NCI-H128 (cell line): ENCODE measurements around the gene MRPL36.

Experiments used
- DNase-seq: peaks from one replicate; lab custom pipeline; 2025; ENCODE audit not compliant: unreplicated experiment; lab: John Stamatoyannopoulos, UW

The MRPL36 gene

GRCh38 chr5:1765880-1766235, 33.8 kb downstream of the MRPL36 start:
- DNase-seq = no peak

- no peak for DNase-seq
Measured at GRCh38 chr5:1765141-1765879, 34.3 kb downstream of the MRPL36 start.

- no peak for DNase-seq
Measured at GRCh38 chr5:1764606-1764960, 35.1 kb downstream of the MRPL36 start.

DNA sequence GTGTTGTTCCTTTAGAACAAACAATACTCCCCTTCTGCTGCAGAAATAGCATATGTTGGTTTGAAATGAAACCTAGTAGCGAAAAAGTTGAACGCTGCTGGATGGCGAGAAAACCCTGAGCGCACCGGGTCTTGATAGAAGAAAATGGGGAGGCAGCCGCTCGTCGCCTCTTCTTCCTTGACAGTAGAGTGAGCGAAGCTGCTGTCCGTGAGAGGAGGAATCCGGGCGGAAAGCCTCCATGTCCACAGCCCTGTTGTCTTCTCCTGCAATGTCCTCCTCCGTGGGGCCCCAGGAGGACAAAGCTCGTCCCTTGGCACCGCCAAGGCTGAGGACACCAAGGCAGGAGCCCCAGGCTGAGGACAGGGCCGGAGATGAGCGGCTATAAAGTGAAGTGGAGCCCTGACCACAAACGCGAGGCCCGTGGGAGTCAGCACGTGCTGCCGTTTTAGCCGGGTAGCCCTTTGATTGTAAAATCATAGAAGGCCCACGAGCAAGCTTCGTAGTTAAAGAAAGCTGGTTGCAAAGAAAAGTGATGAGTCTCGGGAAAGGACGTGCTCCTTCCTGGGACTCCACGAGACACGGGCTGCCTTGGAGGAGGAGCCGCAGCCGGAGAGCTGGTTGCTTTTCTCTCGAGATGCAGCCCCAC, 35.6 kb downstream of the MRPL36 start:
- DNase-seq = no peak

DNA sequence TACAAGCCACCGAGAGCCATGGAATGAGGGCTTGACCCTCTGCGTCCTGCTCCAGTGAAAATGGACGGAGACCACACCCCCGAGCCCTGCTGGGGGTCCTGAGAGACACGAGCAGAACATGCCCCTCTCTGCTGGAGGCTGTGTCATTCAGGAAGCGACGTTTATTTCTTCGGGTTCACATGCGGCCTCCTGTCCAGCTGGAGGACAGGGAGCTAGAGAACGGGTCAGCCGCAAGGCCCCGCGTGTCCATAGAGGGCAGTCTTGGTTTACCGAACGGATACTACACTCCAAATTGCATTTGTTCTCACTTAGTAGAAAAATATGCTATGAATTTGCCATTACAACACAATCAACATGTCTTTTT, 36.1 kb downstream of the MRPL36 start:
- DNase-seq = no peak

- no peak for DNase-seq
Measured at GRCh38 chr5:1762883-1763547, 36.6 kb downstream of the MRPL36 start.

DNA sequence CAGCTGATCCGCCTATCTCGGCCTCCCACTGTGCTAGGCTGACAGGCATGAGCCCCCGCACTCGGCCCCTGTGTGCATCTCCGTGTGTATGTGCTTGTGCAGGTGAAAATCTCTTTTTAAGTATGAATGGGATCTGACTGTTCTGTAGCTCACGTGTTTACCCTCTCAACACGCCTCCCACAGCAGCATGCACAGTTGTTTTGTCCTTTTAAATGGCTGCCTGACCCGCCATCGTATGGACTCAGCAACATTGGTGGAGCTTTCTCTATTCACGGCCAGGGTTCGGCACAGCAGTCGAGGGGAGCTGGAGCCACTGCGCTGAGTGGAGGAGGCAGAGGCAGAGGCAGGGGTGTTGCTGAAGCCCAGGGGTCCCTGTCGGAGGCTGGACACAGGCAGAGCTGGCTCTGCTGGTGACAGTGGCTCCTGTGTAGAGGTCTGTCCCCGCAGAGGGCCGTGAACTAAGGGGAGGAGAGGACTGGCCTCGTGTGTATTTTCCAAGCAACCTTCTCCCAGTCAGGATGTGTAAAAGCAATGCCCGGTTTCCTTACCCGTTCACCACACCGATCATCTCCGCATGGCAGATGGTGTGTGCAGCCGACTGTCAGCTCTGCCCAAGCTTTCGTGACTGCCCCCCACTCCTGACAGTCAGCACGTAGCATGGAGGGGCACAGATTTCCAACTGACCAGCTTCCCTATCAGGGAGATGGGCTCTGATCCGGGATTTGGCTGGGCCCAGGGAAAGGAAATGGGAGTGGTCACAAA, 37.3 kb downstream of the MRPL36 start:
- no peak for DNase-seq

DNA sequence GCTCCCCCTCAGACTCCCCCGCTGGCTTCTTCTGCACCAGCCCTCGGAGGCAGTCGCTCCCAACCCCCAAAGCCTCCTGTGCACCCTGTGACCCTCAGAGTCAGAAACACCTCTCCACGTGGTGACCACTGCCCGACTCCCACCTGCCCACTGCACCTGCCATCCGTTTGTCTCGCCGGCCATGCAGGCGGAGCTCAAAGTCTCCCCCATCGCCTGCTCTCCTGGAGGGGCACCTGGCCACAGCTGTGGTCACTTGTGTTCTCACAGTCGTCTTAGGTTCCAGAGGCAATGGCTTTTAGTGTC, 38.2 kb downstream of the MRPL36 start:
- DNase-seq = no peak

DNA sequence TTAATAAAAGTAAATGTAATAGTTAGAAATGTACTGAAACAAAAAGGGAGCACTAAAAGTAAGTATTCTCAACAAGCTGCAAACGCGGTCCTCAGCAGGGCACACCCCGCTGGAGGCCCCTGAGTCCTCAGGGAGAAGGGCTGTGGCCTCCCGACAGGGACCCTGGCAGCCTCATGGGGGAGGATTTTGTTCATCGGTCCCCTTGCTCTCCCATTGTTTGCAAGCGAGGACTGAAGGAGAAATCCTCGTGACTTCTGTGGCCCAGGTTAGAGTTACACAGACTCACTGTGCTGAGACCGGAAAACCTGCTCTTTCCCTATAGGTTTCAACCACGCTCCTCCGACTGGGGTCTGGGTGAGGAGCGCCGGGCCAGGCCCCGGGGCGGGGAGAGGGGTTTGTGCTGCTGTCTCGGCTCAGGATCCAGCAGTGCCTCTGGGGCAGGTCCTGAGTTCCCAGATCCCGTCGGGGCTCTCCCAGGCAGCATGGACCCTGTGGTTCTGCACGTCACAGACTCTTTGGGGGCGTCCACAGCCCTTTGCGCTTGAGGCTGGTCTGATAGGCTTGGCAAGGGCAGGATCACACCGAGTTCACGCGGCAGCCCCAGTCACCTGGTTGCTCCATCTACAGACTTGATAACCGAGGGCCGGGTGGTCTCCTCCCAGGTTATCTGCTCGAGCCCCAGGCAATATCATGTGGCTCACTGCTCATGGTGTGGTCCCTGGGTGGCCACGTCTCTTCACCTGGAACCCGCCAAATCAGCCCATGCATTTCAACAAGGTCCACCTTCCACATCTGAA, 38.8 kb downstream of the MRPL36 start:
- DNase-seq = no peak

DNA sequence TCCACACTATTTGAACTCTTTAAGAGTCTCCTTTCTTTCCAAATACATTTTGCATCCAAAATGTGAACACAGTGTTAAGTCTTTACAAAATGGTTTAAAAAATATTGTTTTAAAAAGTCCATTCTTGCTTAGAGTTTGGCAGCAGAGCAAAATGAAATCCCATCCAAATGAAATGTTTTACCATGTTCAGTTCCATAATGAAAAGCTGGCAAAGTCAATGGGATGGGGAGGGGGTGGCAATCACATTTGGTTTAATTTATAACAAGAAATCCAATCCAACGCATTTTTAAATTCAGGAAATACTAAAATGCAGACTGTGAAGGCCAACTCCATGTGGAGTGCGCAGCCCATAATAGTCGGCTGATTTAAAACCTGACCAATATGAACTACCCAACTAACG, 39.4 kb downstream of the MRPL36 start:
- DNase-seq = no peak

DNA sequence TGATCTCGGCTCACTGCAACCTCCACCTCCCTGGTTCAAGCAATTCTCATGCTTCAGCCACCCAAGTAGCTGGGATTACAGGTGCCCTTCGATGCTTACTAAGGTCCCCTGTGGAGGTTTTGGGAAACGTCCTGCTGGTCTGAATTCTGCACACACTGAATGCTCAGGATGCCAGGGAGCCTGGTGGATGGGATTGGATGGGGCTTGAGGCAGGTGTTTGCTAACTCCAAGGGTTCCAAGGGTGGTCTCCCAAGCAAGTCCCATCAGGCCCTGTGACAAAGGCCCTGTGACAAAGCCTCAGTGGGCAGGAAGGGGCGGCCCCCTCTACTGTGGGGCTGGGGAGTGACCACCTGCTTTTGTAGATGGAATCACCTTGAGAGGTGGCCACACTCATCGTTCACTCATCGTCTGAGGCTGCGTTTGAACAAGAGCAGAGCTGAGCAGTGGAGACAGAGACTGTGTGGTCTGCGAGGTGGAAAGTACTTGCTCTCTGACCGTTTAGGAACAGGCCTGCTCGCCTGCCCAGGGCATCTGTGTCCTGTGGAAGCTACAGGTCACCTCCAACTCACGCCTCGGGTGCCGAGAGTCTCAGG, 40.2 kb downstream of the MRPL36 start:
- no peak for DNase-seq

- DNase-seq = no peak
Measured at GRCh38 chr5:1758574-1758973, 41.1 kb downstream of the MRPL36 start.

DNA sequence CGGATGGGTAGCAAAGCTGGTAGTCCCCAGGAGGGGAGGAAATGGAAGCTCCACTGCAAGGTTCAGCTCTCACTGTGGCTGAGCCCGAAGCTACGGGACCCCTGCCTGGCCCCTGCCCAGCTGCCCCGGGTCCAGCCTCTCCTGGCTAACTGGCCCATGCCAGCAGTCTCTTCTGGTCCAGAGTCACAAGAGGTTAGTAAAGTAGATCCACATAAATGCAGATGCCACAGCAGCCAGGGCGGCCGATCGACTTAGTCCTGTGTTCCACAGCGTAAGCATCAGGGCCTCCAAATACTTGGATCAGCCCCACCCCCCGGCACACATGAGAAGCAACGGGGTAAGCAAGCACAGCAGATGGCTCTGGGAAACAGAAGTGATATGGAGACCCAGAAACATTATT, 42.1 kb downstream of the MRPL36 start:
- no peak for DNase-seq

- no peak for DNase-seq
Measured at GRCh38 chr5:1756481-1756880, 43.2 kb downstream of the MRPL36 start.

GRCh38 chr5:1755321-1755949, 44.2 kb downstream of the MRPL36 start:
- no peak for DNase-seq

DNA sequence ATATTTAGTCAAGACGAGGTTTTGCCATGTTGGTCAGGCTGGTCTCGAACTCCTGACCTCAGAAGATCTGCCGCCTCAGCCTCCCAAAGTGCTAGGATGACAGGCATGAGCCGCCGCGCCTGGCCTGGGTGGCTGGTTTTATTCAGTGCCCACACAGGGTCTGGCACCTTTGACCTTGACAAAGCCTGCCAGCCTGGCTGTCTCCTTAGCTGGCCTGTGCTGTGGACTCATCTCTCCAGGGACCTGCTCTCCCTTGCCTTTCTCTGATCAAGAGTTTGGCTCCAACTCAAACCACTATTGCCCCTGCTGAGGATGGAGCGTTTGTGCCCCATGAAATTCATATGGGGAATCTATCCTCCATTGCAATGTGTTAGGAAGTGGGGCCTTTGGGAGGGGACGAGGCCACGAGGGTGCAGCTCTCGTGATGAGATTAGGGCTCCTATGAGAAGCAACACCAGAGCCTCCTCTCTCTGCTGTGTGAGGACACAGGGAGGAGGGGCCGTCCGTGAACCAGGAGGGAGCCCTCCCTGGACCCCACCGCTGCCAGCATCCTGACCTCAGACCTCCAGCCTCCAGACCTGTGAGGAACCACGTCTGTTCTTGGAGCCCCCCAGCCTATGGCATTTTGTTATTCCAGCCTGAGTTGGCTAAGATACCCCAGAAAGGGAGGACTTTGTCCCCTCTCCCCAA, 45.0 kb downstream of the MRPL36 start:
- DNase-seq = no peak

DNA sequence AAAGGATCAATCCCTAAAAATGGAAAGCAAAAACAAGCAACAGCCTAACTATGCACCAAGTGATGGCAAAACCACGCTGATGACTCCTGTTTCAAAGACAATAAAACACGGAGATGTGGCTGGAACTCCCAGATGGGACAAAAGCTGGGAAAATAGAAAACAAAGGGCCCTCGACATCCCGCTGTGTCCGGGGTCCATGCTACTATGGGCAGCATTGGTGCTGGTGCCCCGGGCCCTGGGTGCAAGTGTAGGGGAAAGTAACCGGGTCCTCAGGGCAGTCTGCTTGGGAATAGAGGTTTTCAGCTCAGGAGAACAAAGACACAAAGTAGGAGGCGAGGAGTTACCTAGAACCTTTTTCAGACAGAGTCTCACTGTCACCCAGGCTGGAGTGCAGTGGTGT, 46.1 kb downstream of the MRPL36 start:
- DNase-seq = no peak

DNA sequence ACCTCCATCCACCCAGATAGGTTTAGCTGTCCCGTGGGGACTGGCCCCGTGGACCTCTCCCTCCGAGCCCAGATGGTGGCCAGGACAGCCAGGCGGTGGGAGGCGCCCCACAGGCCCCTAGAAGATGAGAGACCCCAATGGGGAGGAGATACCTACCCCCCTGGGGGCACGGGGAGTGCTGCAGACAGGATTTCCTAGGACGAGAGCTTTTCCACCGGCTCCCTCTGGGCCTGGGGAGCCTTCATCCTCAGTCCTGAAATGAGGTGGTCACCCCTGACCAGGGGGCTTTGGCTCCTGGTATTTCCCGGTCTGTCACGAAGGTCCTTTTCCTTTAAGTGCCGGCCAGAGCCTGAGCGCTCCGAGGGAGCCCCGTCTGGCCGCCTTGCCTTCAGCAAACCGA, 46.8 kb downstream of the MRPL36 start:
- no peak for DNase-seq

- DNase-seq = no peak
Measured at GRCh38 chr5:1751864-1752822, 47.5 kb downstream of the MRPL36 start.
